HL-60/S4 treated with retinoic acid at 250 ng/mL for 4 days and 3 days (cell line): Measurements from ENCODE around the gene KNCN.

ENCODE experiments used
- in situ Hi-C: fragments of 300-500 bp; cut with MboI; formaldehyde crosslinking; loops from 2 replicates; pipeline ENCODE4 v1.7.0; 2022; ENCODE audit warnings: low sequenced_read_pairs

Gene KNCN

DNA sequence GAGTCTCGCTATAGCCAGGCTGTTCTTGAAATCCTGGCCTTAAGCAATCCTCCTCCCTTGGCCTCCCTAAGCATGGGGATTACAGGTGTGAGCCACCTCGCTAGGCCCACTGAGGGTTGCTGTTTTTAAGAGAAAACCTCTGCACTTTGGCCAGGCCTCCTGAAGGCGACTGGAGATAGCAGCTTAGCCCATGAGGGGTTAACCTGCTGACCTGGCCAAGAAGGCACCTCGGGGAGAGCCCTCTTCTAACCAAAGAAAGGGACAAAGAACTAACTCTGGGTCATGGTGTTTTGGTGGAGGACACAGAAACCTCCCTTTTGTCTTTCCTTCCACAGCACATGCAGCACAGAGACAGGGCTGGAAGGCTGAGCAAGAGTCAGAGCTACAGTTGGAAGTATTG, 17.7 kb upstream of the KNCN start:
- in situ Hi-C loops, result no loop called here

DNA sequence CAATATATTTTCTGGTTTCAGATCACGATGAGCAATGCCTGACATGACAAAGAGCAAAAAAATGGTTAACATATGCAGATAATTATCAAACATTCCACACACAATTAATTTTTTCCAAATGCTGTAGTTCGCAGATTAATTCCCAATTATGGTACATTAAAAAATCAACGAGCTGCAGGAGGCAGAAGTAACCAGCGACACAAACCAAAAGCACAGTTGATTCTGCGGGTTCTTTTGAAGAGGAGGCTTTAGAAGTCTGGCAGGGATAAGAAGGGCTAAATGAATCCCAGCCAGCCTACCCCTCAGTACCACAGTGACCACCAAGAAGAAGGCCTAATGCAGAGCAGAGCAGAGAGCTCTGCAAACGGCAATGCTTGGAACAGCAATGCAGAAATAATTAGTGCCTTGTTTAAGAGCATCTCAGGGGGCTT, 17.0 kb upstream of the KNCN start:
- in situ Hi-C loops, result no loop called here

DNA sequence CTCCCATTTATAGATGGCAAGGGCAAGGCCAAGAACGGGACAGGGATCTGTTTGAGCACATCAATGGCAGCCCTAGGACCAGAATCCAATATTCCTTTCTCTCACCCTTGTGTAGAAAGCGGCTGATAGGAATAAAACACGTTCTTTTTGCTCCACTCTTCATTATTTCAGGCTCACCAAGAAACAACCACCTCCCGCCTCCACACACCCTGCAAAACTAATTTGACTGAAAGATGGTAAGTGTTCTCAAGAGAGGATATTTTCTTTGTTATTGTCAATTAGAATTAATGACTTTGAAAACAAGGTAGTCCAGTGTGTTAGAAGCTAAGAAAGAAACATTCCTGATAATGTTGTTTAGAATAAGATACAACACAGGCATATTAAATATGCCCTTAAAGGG, 11.9 kb upstream of the KNCN start:
- in situ Hi-C loops, result no loop called here

DNA sequence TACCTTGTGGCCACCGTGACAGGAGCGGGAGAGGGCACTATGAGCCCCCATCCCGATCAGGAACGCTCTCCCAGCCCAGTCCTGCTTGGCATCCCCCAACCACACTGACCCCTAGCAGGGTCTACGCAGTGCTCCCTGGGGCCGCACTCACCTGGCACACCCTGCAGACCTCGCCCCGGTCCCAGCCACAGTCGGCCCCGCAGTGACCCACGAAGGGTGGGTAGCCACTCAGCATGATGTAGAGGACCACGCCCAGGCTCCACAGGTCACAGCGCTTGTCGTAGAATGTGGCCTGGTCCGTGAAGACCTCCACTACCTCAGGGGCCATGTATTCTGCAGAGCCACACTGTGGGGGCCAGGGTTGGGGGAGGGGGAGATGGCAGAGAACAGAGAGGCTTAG, 11.1 kb upstream of the KNCN start:
- in situ Hi-C loops, result no loop called here

DNA sequence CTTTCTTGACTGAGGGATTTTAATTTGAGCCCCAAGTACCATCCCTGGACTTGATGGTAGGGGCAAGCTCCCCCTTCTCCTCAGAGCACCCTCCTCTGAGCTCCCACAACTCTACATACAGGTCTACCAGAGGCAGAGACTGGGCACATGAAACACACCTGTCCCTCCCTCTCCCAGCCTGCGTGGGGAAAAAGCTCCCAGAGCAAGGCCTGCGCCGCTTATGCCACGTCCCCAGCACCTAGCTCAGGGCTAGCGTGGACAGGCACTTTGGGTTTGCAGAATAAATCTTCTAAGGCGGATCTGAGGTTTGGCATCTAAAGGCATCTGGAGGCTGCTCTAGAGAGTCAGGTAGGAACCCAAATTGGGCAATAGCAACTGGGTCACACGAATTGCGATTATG, 7.5 kb upstream of the KNCN start:
- in situ Hi-C loops, result no loop called here

DNA sequence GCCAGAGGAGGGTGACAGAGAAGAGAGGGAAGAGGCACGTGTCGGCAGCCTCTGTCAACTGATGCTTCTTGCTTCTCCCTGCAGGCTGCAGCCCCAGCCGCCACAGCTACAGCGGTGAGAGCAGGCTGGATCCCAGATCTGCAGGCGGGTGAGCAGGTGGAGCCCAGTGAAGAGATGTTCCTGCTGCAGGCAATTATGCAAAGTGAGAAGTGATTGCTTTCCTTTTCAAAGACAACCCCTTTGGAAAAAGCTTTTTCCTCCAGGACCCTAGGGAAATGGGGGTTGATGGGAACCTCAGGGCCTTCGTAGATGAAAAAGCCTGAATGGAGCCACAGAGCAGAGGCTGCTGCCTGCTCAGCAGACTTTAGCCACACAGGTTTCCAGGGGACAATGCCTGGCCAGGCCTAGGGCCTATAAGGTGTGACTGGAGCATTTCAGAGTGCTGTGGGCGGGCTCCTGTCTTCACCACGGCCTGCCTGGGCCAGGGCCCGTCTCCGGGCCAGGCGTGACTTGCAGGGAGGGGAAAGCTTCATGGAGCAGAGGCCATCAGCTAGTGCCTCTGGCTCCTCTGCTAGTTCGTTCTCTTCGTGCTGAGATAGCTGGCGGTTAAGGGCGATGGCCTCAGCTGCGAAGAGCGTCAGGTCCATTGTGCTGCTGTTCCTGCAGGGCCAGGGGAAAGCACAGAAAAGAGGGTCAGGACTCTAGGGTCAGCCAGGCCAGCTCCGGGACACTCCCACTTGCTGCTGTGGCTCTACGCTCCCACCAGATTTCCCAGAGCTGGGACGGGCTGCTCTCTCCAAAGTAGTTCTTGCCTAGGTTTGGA, 6.9 kb upstream of the KNCN start:
- in situ Hi-C loops, result no loop called here

DNA sequence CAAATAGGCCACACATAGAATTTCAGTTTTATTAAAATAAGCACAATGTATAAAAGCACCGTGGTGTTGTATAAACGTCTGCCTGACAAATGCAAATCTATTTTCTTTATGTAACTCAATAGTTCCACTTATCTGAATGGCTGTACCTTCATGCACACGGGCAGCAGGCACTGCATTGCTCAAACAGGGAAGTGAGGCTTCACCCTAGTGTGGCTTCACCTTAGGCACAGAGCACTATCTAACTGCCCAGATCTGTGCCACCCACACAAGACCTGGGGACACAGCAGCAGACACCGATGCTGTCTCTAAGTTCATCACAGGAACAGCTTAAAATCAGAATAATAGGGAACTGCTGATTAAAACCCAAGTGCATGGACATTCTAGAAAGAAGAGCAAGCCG, 6.0 kb upstream of the KNCN start:
- in situ Hi-C loops, result no loop called here

DNA sequence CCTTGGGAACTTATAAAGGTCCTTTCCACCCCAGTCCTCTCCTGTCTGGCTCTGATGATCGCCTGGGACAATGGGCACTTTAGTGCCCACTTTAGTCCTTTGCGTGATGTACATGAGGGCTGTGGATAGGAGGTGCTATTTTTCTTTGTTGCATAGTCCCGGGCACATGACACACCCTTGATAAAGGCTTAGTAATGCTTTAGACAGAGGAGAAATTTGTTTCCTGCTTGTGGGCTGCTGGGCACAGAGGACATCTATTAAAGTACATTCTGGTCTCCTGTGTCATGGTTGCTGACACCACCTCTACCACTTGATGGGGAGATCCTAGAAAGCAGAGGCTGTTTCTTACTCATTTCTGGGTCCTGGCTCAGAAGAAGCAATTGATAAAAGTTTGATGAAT, 5.4 kb upstream of the KNCN start:
- in situ Hi-C loops, result no loop called here

DNA sequence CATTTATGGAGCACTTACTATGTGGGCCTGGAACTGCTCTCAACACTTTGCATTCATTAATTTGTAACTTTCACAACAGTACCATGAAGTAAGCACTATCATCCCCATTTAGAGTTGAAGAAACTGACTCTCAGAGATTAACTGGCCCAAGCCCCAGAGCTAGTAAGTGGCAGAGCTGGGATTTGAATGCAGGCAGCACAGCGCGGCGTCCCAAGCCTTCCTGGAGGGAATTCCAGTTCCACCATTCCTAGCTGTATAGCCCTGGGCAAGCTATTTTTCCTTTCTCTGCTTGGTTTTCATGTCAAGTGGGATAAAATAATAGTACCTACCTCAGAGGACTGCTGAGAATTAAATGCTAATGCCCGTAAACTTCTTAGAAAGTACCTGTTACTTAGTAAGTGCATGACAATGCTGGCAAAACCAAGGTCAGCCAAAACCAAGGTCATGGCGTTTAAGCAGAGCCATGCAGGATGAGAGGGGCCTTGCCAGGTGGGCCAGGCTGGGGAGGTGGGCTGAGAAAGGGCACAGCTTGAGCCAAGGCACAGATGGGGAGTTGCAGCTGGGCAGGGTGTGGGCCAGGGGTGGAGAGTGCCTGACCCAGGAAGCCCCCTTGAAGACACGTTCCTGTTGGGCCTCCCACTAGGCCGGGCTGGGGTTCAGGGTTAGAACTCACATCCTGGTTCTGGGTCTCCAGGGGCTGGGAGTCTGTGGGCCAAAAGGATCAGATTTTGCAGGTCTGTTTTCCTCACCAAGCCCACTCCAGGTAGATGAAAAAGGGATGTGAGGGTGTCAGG, 4.6 kb upstream of the KNCN start:
- in situ Hi-C loops, result no loop called here

DNA sequence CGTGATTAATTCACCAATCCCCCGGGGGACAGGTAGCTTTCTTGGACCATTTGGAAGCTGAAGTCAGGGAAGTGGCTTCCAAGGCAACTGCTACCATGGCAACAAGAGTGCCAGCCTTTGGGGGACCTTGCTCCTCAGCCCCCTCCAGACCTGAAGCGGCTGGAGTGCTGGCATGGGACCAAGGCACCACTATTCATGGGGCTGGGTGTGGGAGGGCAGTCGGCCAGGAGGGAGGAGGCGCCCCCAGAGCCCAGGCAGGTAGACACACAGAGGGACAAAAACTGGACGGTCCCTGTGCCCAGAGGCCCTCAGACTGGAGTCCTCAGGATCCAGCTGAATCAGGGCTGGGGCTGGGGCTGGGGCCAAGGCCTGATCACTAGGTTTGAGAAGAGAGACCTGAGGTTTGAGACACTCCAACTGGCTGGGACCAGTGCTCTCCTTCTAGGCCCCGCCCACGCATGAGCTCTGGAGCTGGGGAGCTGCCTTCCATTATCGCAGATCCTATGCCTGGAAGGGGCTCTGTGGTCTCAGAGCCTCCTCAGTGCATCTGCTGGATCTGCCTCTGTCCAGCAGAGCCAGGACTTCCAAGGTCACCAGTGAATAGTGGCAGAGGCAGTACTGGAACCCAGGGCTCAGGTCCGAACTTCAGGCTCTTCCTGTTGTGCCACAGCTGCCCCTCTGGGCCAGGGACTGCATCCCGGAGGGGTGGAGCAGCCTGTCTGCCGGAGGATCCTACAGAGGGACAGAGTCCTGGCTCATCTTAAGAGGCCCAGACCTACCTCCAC, 3.3 kb upstream of the KNCN start:
- in situ Hi-C loops, result no loop called here

DNA sequence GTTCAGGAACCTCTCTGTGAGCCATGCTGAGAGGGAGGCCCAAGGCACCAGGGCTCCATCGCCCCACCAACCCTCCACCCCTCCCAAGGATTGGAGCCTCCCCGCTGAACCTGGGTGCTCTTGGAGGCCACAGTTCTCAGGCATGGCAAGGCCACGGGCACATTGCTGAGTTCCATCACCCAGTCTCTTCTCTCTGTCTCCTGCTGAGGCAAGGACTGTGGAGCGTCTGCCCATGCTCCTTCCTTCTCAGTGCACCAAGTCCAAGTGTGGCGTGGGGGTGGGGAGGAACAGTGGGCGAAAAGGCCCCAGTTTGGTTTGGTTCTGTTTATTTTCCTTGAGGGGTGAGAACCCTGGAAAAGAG, 2.8 kb upstream of the KNCN start:
- in situ Hi-C loops, result no loop called here

DNA sequence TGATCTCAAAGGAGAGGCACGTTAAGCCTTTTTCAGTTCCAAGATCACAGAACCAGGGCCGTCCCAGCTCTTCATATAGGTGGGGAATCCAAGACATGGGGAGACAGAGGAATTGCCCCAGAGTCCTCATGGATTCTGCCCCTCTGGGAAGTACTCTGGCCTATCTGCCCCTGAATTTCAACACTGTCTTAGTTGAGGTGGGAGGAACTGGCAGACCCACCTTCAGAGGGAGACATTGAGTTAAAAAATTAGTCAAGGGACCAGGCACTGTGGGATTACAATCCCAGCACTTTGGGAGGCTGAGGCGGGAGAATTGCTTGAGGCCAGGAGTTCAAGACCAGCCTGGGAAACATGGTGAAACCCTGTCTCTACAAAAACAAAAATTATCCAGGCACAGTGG, 2.1 kb upstream of the KNCN start:
- in situ Hi-C loops, result no loop called here

DNA sequence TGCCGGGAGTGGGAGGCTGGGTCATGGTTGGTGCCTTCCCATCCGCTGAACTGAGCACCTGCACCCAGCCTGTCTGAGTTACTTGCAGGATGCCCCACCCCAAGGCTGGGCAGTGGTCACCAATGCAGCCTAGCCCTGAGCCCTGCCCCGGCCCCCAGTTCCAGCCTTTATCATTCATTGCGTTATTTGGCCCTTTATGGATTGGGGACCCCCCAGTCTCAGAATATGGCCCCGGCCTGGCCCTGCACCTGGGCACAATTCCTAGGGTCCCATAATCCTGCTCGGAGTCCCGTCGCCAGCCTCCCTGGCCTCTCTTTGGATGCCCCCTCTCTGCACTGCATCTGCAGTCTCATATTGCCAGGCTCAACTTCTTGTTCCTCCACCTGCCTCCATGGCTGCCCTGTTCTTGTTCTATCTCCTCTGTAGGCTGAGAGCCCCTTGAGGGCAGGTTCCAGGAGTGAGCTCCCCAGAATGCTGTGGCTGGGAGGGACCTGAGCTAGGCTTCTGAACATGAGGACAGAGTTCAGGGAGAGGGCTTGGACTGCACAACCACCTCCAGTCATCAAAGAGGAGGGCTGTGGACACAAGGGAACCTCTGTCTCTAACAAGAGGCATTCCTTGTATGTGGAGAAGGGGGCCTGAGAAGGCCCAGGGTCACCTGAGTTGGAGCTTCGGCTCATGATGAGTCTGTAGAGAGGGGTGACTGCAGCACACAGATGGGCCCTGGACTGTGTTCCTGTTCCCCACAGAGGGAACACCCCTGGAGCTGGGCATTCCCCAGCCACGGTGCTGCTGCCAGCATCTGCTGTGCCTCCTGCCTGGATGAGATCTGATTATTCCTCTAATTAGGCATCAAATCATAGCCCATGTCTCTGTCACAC, 1.1 kb upstream of the KNCN start:
- in situ Hi-C loops, result no loop called here

DNA sequence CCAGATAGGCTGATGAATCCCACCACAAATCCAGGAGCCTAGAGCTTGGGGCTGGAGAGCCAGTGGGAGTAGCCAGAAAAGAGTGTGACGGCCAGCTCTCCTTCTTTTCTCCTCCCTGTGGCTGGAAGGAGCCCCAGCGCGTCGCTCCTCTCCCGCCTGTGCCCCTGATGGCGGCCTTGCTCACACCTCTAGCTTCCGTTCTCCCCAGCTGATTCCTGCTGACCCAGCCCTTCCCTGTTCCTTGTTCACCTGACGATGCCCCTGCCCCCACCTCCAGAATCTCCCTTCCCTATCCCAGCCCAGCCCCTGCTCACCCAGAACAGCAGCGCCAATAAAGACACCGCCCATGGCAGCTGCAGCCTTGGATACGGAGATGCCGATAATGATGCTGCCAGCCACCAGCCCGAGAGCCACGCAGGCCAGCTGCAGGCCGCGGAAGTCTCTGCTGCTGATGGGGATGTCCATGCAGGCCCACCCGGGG, 656 bp downstream of the KNCN start:
- in situ Hi-C loops, result no loop called here

DNA sequence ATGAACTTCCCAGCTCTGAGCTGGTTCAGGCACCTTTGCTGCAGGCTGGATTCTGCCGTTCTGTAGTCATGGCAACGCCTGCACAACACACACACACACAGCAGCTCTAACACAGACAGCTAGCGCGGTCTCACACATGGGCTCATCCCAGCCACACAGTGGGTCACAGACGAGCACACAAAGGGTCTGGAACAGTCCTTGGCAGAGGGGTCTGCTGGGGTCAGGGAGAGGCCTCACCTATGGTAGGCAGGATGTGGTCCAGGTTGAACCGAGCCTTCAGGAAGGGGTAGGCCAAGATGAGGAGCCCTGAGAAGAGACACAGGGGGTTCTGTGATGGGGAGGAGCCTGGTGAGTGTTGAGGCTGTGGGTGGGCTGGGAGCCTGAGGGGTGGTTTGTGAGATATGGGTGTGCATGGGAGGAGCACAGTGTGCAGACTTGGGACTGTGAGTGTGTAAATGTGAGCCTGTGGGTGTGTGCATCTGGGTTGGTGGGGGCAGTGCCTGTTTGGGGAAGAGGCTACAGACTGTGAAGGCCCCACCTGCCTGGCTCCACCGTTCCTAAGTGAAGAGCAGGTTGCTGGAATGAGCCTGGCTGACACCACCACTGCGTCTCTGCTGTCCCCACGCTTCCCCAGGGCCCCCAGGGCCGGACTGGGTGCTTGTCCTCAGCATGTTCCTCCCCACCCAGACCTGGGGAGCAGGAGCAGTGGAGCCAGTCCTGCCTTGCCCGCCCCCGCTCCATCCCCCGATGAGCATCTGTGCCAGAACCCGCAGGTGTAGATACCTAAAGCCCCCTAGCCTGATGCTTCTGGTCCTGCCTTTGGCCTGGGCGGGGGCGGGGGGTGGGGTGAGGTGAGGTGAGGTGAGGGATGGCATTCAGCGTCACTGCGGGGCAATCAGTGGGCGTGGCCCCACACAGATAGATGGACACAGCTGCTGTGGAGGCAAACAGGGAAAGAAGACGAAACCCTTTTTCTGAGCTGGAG, 1.5 kb downstream of the KNCN start:
- in situ Hi-C loops, result loop anchor here (25.0 kb wide), 1 partner anchor 113 kb away; no protein-coding TSS in a partner anchor

DNA sequence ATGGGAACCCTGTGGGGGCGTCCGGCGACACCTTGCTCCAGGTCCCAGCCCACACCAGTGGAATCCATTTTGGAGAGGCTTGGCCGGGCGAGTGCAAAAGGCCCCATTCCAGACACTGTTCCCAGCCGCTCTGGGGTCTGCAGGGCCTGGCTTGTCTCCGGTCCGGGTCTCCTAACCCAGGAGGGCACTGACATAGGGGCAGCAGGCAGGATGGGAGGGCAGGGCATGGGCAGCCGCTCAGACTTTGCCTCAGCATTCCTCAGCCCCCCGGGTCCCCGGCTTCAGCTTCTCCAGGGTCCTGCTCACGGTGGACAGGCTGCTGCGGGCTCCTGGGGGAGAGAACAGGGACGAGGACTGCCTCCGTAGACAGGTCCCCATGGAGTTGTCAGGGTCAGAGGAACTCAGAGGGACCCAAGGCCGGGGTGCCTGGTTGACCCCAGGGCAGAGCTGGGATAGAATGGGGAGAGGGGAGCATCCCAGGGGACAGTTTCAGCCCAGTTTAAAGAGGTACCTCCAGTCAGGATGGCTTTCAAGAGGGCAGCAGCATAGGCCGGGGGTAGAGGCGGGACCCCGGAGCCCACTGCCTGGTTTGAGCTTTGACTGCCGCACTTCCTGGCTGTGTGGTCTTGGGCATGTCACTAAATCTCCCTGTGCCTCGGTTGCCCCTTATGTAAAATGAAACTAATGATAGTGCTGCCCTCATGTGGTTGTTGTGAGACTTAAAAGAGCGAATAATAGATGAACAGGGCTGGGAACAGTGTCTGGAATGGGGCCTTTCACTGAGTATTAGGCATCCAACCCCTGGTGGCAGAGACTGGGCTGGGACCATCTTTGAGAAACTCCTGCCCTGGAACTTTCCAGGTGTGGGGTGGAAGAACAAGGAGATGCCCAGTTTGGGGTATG, 3.7 kb downstream of the KNCN start:
- in situ Hi-C loops, result loop anchor here (25.0 kb wide), 1 partner anchor 110 kb away; no protein-coding TSS in a partner anchor

DNA sequence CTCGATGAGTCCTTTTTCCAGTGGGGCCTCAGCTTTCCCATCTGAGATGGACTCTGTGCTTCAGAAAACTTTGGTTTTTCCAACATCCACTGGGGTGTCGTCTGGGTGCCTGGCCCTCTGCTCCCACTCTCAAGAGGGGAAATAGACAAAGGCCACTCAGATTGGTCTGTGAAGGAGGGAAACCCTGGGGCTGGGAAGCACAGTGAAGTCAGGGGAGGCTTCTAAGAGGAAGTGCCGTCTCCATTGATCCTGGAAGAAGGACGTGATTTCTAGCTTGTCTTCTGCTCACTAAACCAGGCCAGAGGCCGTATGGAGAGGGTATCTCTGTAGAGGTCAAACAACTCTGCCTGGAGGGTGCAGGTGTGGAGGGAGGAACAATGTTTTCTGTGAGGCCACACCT, 5.2 kb downstream of the KNCN start:
- in situ Hi-C loops, result loop anchor here (25.0 kb wide), 1 partner anchor 109 kb away; no protein-coding TSS in a partner anchor

DNA sequence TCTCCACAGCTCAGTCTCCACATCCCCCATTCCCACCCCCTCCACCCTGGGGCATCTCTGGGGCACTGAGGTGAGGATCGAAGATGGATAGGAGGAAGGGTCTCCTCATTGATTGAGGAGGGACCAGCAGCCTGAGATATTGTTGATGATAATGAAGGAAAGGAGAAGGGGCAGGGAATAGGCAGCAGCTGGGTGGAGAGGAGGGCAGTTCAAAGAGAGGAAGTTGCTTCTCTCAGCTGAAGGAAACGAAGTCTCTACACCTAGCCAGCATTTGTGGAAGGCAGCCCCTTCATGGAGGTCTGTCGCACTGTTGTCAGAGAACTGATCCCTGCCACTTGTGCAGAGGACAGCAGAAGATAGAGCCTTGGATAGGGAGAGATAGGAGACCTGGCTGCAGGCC, 5.7 kb downstream of the KNCN start:
- in situ Hi-C loops, result loop anchor here (25.0 kb wide), 1 partner anchor 108 kb away; no protein-coding TSS in a partner anchor
